ENCODE results near the gene TP53I11. TPM values are rescaled to one million over a fixed set of nuclear protein-coding genes. Genes with fewer than 3 reads are reported as not detected.

The TP53I11 gene
- total and polyA plus RNA-seq, 11 donors = 24.0 to 91.3 (median 39.4) TPM

DNA sequence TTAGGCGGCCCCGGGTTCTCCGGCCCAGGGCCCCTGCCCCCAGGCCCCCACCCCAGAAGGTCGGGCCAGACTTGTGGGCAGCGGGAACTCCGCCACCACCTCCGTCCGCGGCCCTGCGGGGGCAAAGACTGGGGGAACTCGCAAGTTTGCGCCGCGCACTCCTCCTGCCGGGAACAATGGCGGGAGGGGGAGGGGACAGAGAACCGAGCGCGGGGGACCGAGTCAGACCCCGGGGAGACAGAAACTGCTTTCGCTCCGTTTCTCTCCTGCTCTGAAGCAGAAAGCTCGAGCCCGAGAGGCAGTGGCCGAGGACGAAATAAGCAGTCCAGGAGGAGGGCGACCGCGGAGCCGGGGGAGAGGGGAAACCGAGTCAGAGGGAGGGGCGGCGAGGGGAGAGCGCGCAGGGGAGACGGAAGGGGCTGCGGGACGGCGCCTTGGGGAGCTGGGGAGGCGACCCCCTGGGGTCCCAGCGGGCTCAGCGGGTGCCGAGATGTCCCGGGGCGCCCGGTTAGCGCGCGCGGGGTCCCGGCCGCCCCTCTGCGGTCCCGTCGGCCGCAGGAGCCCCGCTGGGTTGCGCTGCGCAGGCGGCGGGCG, 555 bp downstream of the TP53I11 start:
- DNase-seq = peak in 4 of 5 donors; percentile 50 to 74 (median 60)
- intact Hi-C loops (cut with DNase I) = loop anchor here in 3 of 10 donors (5.0 kb wide), 3 partner anchors 72 to 387 kb away; no protein-coding TSS in a partner anchor
- peak in 1 of 4 donors; percentile 17 for ATAC-seq
- WGBS, 4 donors = 0 to 2% (median 0%) methylated on average over 32 to 63 of the region's 63 CpGs
- Histone ChIP-seq H3K4me1 (peaks cover 0 to 72% (median 48%) of the 10 kb centered on the region in 12 donors), H3K4me3 (peak overlapping the region; percentile 47 to 97 (median 88)), H3K9me3 (no peaks in the 10 kb centered on the region), H3K27me3 (no peaks in the 10 kb centered on the region), H3K36me3 (no peaks in the 10 kb centered on the region), H3K27ac (peak overlapping the region; percentile 63 to 91 (median 84))
- no peak for TF ChIP-seq POLR2A (IDR thresholded peaks at IDR 0.05)
- TF ChIP-seq, protein P1, sequence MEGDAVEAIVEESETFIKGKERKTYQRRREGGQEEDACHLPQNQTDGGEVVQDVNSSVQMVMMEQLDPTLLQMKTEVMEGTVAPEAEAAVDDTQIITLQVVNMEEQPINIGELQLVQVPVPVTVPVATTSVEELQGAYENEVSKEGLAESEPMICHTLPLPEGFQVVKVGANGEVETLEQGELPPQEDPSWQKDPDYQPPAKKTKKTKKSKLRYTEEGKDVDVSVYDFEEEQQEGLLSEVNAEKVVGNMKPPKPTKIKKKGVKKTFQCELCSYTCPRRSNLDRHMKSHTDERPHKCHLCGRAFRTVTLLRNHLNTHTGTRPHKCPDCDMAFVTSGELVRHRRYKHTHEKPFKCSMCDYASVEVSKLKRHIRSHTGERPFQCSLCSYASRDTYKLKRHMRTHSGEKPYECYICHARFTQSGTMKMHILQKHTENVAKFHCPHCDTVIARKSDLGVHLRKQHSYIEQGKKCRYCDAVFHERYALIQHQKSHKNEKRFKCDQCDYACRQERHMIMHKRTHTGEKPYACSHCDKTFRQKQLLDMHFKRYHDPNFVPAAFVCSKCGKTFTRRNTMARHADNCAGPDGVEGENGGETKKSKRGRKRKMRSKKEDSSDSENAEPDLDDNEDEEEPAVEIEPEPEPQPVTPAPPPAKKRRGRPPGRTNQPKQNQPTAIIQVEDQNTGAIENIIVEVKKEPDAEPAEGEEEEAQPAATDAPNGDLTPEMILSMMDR (IDR thresholded peaks at IDR 0.05) = no peak

DNA sequence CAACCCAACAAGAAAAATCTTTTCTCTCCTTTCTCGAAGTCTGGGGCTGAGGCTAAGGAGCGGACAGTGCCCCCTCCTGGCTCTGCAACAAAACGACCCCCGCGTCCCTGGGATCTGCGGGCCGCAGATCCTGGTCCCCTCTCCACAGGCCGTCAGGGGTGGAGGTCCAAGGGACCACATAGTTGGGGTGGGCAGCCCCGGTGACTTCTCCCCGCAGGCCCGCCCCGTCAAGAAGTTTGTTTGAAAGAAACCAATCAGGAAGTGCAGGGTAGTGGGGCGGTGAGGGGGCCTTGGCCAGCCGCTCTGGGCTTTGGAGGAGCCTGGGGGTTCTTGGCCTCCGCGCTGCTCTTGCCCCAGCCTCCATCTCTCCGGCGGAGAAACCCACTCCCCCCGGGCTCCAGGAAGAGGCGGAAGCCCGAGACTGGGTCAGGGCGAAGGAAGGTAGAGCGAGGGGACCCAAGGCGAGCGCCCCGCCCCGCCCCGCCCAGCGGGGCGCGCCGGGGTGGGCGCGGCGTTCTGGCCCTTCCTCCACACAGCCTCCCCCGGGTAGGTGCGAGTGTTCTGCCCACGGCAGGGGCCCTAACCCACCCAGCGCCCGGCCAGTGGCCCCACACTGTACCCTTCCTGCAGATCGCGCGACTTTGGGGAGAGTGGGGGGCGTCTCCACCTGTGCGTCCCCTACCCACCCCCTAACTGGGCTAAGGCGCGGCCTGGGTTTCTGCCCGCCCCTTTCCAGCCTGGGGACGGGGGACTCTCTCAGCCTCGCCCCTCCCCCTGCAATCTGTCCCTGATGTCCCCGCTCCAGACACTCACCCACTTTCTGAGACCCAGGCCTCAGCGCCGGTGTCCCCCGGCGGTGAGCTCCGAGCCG, 1.3 kb downstream of the TP53I11 start:
- H3K4me1 ChIP-seq = peaks cover 0 to 69% (median 45%) of the 10 kb centered on the region in 12 donors
- WGBS, 4 donors = 10 to 25% (median 13%) methylated on average over 31 to 57 of the region's 57 CpGs
- ATAC-seq = peak in 3 of 4 donors; percentile 5 to 15 (median 11)
- intact Hi-C loops (cut with DNase I) = loop anchor here in 6 of 10 donors (5.0 to 10.0 kb wide), 6 partner anchors 73 to 388 kb away; no protein-coding TSS in a partner anchor
- TF ChIP-seq, protein P1 (IDR thresholded peaks at IDR 0.05) = peak; percentile 19 to 66 (median 46)
- TF ChIP-seq POLR2A (IDR thresholded peaks at IDR 0.05) = no peak
- H3K36me3 ChIP-seq = no peaks in the 10 kb centered on the region
- no peaks in the 10 kb centered on the region for H3K27me3 ChIP-seq
- peak overlapping the region; percentile 63 to 91 (median 84) for H3K27ac ChIP-seq
- H3K4me3 ChIP-seq = peak overlapping the region; percentile 47 to 97 (median 88)
- no peaks in the 10 kb centered on the region for H3K9me3 ChIP-seq
- DNase-seq = peak in 2 of 5 donors; percentile 39 to 47

DNA sequence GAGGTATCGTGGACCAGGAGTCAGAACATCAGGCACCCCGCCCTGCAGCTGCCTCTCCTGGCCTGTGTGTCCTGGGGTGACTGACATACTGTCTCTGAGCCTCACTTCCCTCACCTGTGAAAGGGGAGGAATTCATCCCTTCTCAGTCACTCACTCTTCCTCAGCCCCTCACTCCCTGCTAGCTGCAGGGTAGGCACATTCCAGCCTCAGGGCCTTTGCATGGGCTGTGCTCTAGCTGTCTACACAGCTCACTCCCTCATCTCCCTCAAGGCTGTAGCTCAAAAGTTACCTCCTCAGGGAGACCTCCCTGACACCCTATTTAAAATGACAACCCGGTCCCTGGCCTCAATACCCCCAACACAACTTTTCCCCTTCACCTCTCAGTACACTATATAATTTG, 2.5 kb downstream of the TP53I11 start:
- TF ChIP-seq POLR2A (IDR thresholded peaks at IDR 0.05) = no peak
- TF ChIP-seq, protein P1 (IDR thresholded peaks at IDR 0.05) = no peak
- Histone ChIP-seq H3K36me3 (no peaks in the 10 kb centered on the region), H3K4me1 (peaks cover 0 to 76% (median 43%) of the 10 kb centered on the region in 12 donors), H3K4me3 (peak overlapping the region in 1 of 12 donors; percentile 95), H3K27ac (peak overlapping the region in 3 of 12 donors; percentile 24 to 84 (median 78)), H3K27me3 (no peaks in the 10 kb centered on the region), H3K9me3 (no peaks in the 10 kb centered on the region)
- intact Hi-C loops (cut with DNase I) = loop anchor here in 4 of 10 donors (5.0 to 10.0 kb wide), 4 partner anchors 74 to 387 kb away; no protein-coding TSS in a partner anchor
- DNase-seq = no peak
- WGBS, 4 donors = 87 to 94% (median 92%) methylated on average over 2 to 3 of the region's 3 CpGs
- no peak for ATAC-seq

GRCh38 chr11:44947114-44947513, 3.6 kb downstream of the TP53I11 start:
- Histone ChIP-seq H3K27ac (peak overlapping the region; percentile 8 to 84 (median 70)), H3K4me1 (peaks cover 0 to 85% (median 49%) of the 10 kb centered on the region in 12 donors), H3K36me3 (no peaks in the 10 kb centered on the region), H3K27me3 (no peaks in the 10 kb centered on the region), H3K4me3 (no peak overlapping the region), H3K9me3 (no peaks in the 10 kb centered on the region)
- WGBS, 4 donors = 38 to 55% (median 49%) methylated on average over 9 of the region's 9 CpGs
- ATAC-seq (no peak), DNase-seq (no peak)
- intact Hi-C loops (cut with DNase I) = loop anchor here in 4 of 10 donors (5.0 to 10.0 kb wide), 4 partner anchors 75 to 388 kb away; no protein-coding TSS in a partner anchor
- TF ChIP-seq, protein P1 (IDR thresholded peaks at IDR 0.05) = no peak
- no peak for TF ChIP-seq POLR2A (IDR thresholded peaks at IDR 0.05)
